NK-92 (cell line): ENCODE results near the gene PEX16.

ENCODE experiments used
- DNase-seq: peaks from one replicate; lab custom pipeline; 2025; ENCODE audit not compliant: unreplicated experiment; lab: John Stamatoyannopoulos, UW

Gene PEX16

DNA sequence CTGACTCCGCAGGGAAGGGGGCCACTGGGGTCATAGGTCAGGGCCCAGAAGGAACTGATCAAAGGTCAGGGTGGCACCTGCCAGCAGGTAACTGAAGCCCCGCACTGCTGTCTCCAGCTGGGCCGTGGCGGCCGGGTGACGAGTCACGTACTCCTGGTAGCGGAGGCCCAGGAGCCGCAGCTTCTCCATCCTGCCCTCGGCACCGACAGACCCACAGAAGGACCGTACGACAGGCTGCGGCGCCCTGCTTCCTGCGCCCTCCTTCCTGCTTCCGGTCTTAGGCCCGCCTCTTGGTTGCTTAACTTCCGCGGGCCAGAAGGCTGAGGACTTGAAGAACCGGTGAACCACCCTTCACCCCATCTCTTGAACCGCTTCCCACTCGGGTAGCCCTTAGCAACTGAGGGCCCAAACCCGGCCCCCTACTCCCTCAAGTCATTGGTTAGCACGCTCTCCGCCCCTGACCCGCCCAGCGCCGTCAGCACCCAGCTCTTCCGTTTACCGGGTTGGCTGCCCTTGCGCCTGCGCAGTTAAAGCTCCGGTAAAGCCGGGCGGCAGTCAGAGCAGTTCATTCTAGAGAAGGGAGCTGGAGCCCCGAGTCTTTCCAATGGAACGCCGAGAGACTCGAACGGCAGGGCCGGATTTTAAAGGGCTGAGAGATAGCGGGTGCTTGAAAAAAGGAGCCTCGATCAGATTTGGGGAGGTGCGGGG, at the start of gene PEX16:
TSS of gene PEX16 (minus strand) at position 255 of the 708 bp plus-strand sequence. CDS start at position 189, 66 bp downstream.
- DNase-seq: peak; percentile 82

DNA sequence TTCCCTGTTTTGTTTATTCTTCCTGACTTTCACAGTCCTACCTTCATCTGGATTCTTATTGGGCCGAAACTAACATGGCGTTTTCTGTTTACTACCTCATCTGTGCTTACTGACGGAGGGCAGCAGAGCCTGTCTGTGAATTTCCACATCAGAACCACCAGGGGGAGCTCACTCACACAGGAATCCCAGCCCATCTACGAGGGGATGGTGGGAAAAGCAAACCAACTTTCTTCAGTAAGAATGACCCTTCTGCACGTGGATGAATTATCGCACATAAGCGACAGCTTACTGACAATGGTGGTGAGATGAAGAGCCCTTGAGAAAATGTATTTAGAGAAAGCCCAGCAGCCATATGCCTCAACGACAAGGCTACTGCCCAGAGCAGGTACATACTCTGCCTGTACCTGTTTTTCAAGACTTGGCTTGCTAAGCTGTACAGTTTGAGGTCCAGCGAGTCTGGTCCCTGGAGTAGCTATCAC, 47.3 kb upstream of the PEX16 start:
- DNase-seq: no peak

DNA sequence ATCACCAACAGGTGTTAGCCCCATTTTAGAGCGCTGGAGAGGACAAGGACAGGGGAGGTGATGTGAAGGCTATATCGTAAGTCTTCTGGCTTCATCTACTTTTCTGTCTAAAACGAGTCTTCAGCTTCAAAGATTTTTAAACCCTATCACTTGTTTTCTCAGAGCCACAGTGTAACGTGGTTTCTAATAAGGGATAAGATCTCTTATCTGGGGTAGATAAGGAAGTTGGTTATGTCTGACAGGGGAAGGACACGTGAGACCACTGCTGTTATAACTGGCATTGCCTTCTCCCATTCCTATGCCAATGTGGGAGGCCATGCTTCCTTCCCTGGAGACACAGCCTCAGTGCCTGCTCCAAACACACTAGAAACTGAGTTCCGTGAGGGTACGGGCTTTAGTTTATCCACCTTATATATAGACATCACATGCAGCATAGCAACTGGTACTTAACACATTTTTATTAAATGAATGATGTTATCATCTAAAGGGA, 44.1 kb upstream of the PEX16 start:
- no peak for DNase-seq

DNA sequence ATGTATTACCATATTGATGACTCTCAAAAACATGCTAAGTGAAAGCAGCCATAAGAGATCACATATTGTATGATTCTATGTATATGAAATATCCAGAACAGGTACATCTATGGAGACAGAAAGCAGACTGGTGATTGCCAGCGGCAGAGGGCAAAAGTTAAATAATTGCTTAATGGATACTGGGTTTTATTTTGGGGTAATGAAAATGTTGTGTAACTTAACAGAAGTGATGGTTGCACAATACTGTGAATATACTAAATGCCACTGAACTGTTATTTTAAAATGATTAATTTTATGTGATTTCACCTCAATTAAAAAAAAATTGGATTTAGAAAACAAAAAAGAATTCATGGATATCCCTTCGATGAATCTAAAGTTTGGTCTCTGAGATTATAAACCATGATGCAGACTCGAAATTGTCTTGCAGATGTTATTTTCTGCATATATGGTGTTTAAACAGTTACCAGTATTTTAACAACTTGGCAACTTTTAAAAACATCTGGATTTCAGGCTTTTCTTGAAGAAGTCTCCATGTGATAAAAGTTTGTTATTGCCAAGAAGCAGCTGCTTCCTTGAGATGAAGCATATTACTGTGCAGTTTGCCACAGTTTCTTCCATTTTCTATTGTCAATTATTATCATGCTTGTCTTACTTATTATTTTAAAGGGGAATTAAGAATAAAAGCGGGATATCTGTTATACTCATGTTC, 42.9 kb upstream of the PEX16 start:
- no peak for DNase-seq

DNA sequence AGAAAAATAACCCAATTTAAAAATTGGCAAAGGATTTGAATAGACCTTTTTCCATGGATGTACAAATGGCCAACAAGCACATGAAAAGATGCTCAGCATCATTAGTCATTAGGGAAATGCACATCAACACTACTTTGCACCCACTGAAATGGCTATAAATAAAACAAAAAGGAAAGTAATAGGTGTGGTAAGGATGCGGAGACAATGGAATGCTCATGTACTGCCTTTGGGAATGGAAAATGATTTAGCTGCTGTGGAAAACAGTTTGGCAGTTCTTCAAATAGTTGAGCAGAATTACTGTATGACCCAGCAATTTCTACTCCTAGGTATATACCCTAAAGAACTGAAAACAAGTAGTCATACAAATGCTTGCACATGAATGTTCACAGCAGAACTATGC, 42.2 kb upstream of the PEX16 start:
- no peak for DNase-seq

DNA sequence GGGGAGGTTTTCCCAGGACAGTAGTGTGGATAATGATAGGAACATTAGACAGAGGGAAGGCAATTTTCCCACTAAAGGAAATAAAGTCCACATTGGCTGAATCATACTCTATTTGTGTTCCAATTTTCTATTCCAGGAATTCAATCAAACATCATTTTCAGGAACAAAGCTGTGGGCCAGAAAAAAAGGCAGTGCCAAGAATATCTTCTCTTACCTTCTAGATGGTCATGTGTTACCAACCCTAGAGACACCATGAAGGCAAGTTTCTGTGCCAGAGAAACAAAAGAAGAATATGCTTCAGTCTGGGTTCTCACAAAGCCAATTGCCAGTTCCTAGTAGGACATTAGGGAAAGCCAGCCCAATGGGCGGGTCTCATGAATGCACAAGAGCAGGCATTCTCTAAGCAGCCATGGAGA, 32.3 kb upstream of the PEX16 start:
- no peak for DNase-seq

DNA sequence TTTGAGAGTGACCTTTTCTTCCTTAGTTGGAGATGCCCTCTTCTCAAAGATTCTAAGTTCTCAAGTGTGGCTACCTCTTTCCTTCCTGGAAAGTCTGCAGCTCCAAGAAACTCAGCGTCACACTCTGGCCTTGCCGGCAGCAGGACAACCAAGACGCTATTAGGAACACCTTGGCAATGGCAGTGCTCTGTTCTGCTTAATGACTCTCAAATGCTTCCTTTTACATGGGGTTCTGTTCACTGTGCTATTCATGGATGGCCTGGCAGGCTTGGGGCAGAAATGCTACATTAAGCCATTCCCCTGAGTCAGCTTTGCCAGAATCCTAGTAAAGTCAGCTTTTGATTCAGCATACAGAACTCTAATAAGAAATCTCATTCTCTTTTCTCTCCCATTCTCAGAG, 30.7 kb upstream of the PEX16 start:
- no peak for DNase-seq

DNA sequence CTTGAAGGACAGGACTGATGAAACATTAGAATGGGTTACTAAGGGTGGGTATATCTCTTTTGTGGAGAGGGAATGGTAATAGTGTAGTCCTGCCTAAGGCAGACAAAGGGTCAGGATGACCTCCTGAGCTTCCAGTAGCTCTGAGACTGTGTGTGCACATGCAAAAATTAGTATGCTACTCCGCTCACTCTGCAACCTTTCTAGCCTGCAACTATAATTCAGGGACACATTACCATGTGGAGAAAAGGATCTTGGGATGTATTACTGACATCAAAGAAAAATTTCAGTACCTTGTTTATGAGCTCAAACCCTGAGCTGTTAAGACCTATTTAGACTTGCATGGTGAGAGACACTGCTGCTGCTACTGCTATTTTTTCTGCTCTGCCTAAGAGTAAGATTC, 30.2 kb upstream of the PEX16 start:
- DNase-seq: no peak

DNA sequence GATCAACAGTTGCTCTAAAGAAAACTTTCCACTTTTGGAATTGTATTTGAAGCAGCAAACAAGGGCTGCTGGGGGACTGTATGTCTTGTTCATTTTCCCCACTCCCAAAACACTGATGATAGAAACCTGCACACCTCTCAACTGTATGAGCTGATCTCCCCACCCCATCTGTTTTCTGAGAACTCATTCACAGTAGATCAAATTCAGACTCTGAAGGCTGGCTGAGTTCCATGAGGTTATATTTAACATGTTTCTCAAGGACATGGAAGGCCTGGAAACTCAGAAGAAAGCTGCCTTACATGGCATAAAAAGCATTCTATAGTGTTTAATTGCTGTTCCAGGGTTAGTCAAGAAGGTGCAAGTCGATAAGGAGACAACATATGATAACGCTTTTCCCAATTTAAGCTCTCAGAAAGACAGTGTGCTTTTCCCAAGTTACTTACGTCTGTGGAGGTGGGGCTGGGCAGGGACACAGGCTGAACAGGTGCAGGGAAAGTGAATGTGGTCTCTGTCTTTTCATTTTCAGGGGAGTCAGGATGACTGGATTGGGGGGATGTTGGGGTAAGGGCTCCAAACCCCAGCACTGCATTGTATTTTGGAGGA, 27.8 kb upstream of the PEX16 start:
- DNase-seq: no peak

DNA sequence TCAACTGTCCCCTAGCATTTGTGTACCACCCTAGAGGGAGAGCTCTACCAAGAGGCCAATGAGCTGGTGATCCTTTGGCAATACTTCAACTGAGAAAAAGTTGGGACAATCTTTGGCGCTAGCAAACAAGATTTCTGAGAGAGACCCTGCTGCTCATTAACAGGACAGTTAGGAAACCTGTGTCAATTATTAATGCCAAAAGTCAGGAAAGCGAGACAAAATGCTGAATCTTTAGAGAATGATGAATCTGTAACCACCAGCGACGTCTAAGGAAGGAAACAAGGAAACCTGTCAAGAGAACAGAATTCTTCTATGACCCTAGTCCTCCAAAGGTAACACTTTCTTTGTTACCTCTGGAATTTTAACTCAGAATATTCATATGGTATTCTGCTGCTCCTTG, 24.7 kb upstream of the PEX16 start:
- DNase-seq: no peak

DNA sequence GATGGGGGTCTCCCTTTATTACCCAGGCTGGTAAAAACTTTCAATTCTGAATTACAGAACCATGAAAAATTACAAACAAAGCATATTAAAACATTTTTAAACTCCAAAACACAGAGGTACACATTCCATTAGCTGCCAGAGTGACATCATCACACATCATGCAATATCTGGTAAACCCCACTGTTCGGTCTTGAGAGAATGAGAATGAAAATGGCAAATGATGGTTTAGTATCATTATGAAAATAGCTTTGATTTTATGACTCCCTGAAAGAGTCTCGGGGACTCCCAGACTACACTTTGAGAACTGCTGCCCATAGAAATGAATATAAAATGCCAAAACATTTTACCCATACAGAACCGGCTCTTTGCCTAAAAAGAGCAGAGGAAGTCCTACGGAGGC, 23.6 kb upstream of the PEX16 start:
- no peak for DNase-seq

DNA sequence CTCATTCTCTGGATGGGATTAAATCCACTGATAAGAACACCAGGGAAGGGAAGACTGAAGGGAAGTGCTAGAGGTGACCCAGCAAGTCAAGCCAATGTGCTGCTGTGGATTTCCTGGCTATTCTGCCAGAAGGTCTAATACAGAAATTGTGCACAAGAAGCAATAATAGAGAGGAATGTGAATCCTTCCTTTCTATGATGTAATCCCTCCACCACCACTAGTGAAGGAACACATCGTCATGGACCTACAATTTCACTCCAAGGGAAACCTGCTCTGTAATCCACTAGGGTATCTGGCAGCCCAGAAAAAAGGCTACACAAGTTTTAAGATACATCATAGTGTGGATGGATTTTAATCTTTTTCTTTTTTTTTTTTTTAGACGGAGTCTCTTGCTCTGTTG, 22.2 kb upstream of the PEX16 start:
- DNase-seq: no peak

DNA sequence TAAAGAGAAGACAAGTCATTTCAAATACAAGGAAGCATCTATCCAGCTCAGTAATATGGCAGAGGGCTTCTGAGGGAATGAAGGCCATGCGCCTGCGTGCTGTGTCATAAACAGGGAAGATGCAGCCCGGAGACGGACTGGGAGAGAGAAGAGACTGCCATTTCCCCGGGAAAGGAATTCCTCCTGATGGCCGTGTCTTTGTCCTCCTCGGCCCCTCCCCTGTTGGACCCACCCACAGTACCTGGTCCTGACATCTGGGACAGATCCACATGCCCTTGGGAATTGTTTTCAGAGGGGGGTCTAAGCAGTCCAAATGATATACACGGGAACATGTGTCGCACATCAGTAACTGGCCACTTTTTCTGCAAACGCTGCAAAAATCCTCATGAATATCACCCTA, 20.2 kb upstream of the PEX16 start:
- no peak for DNase-seq

DNA sequence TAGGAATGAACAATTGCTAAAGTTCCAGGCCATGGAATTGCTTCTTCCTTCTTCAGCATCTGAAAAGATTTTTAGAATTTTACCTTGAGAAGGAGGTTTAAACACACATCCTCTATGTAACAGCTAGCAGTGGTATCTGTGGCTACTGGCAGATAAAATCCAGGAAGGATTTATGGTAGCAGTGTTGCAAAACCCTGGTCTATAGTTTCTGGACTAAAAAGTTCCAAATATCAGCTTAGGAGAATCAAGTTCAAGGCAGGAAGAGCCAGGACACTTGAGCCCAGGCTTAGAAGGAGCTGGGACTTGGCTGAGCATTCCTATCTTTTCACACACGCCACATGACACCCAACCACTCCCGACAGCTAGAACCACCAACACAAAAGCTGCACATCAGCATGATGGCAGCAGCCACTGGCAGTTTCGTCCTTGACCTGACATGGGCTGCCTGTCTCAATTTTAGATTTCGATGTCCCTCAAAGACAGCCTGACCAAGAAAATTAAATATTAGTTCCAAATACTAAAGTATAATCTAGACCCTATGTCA, 18.9 kb upstream of the PEX16 start:
- no peak for DNase-seq

DNA sequence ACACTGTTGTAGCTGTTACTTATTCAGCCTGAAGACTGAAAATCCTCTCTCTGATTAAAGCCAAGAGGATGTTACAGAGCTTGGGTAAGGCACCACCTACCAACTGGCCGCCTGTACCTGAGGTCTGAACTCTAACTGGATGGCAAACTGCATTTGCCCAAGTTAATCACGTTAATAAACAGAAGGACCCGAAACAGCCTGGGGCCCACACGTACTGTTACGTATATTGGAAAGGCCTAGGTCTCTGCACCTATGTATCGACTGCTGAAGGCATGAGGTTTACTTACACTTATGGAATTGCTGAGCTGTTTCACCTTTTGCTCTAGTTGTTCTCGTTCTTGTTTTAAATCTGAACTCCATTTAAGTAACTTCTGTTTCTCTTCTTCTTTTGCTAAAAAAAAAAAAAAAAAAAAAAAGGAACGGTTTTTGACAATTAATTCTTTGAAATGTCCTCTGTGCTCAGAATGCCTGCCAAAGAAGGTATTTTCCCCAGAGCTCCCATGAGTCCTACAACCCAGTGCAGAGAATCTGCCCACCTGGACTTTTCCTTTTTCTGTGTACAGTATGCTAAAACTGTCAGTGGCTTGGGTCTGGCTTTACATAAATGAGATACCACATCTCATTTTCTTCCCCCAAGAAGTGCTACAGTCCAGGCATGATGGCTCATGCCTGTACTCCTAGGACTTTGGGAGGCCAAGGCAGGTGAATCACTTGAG, 17.8 kb upstream of the PEX16 start:
- no peak for DNase-seq

DNA sequence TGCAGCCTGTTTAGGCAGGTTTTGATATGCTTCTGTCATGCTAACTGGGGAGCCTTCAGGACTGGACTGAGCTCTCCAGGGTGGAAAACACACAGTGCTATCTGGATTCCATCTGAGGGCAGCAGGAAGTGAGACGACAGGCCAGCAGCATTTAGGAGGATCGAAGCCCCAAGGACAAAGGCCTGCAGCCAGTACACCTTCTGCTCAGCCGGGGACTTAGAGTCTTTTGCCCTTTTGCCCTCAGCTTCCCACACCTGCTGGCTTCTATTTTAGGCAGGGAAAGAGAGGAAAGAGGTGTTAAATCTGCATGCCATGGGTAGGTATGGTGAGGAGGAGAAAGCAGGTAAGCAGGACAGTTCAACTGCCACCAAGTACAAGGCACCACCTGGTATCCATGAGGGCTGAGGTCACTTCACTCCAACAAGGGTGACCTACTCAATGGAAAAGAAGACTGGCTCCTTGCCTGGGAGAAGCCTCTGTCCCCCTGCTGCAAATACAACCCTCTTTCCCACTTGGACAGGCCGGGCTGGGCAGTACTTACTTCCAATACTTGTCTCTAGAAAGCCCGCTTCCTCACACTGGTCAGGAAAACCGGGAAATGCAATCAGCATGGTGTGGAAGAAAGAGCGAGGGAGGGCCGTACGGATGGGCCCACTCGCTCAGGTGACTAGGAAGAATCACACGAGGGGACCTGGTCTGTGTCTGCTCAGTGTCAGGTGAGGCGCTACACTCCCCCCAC, 17.1 kb upstream of the PEX16 start:
- no peak for DNase-seq

DNA sequence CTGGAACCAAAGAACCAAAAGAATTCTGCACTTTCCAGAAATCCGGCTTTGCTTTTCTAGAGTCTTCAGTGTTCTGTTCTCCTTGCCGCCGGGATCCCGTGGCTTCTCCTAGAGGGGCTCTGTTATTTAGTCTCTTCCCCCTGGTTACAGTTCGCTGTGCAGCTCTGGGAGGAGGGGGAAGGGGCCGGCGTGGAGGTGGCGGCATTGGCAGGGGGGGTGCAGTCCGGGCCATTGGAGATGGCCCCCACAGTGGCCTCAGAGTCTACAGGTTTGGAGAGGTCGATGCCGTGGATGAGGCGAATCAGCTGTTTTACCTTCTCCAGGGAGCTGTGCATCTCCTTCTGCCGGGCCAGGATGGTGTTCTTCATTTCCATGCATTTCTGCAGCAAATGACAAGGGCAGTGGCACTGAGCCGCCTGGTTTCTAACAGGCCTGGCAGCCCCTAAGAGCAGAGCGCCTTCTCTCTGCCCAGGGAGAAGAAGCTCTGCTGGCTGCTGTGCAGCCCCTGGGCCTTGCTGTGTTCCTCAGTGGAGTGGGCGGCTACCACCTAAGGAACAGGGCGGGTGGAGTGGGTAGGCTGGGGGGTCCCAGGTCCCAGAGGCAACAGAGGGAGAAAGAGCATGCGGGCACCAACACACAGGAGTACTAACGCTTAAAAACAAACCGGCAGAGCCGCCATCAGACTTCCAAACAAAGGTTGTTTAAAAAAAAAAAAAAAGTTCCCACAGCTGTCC, 16.3 kb upstream of the PEX16 start:
- no peak for DNase-seq

DNA sequence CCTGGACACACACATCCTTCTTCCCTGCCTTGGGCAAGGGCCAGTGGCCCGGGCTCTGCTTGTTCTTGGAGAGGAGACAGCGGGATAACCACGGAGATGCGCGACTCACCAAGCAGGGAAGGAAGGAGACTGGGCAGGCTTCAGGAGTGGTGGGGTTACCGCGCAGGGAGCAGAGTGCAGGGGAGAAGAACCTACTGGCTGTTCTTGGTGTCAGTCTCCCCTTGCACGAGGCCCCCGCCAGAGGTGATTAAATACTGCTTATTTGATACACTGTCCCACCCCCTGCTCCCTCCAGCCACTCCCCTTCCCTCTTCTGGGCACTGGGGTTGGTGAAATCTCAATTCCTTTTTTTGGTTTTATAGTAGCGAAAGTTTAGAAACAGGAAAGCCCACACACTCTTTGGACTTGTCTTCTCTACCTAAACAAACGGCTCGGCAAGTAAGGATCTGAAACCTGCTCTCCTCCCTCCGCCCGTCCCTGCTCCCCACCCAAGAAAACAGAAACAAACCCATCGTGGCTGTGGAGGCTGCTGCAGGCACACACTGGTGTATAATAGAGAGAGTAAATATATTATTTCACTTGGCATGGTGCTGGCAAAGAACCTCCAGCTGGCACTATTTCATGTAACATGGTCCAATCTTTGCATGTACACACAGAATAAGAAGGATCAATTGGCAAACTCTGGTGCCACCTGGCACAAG, 15.6 kb upstream of the PEX16 start:
- DNase-seq: no peak

DNA sequence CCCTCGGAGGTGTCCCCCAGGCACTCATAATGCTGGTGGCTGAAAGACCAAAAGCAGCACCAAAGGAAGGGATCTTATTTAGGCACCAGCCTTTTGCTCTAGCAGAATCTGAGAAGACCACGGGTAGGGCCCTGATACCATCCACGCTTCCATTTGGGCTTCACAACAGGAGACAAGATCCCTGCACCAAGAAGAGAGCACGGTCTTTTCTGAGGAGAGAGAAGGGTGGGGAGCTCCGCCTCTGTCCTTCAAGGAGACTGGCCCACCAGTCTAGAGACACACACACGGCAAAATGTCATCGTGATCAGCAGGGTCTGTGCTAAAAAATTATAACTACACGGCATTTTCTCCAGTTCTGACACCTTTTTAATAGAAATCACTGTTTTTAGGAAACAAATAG, 14.5 kb upstream of the PEX16 start:
- DNase-seq: no peak
